GM21825 (cell line): ENCODE results near the gene TMEM87A.

Experiments
- ATAC-seq: cut with Tn5 transposase; IDR thresholded peaks from one replicate; pipeline ENCODE4 v1.9.1; 2021; ENCODE audit warnings: mild to moderate bottlenecking, moderate library complexity; ENCODE audit not compliant: unreplicated experiment

TMEM87A gene

GRCh38 chr15:42166225-42166940 is 106.8 kb downstream of the TMEM87A start:
- ATAC-seq, result no peak

DNA sequence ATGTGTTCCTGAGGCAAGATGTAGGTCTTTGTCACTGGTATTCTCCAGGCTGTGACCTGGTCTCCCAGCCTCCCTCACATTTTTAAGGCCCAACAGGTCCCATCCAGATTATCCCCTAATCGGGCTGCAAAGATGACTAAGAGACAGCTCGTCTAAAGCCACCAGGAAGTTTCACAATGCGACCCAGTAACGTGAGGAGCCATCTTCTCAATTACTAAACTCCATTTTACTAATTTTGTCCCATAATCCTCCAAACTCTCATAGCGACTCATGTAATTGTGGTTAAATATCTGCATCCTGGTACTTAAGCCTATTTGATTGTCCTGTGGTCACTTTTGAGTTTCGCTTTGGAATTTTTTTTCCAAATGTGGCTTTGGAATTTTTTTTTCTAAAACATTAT is 108.1 kb downstream of the TMEM87A start:
- ATAC-seq, result no peak

- ATAC-seq, result no peak
These were observed 109.2 kb downstream of the TMEM87A start for GRCh38 chr15:42163947-42164550.

- no peak for ATAC-seq
These were observed 109.9 kb downstream of the TMEM87A start for GRCh38 chr15:42163291-42163690.
